Esophagus squamous epithelium (tissue), 5 donors: ENCODE measurements around the gene NAV2. TPM values are rescaled to one million over a fixed set of nuclear protein-coding genes. Genes with fewer than 3 reads are reported as not detected.

ENCODE experiments used
- DNase-seq: peaks from one replicate; lab custom pipeline; 2025; lab: John Stamatoyannopoulos, UW
- H3K27ac ChIP-seq, 4 donors: fragments of 200-600 bp; sonication (generic); one replicate each; pipeline ENCODE4 v1.5.1; 2016 to 2019; ENCODE audit warnings: mild to moderate bottlenecking in 1 of 4
- H3K27me3 ChIP-seq, 4 donors: fragments of 200-600 bp; sonication (generic); 1 replicate in 3 of 4; 2 replicates in 1 of 4; pipeline versions ENCODE4 v1.5.1 to v1.6.0; 2017 to 2021; ENCODE audit warnings: antibody characterized with exemption in 1 of 4
- H3K36me3 ChIP-seq, 3 donors: fragments of 200-600 bp; sonication (generic); one replicate each; pipeline ENCODE4 v1.5.1; 2016 to 2019
- H3K4me1 ChIP-seq, 3 donors: fragments of 200-600 bp; sonication (generic); one replicate each; pipeline ENCODE4 v1.5.1; 2017 to 2019
- H3K4me3 ChIP-seq, 4 donors: fragments of 200-600 bp; sonication (generic); 1 replicate in 3 of 4; 2 replicates in 1 of 4; pipeline ENCODE4 v1.5.1; 2016 to 2019; ENCODE audit warnings: mild to moderate bottlenecking in 2 of 4, moderate library complexity in 1 of 4
- H3K9me3 ChIP-seq, 3 donors: fragments of 200-600 bp; sonication (generic); one replicate each; pipeline ENCODE4 v1.5.1; 2016 to 2019
- CTCF ChIP-seq, 6 experiments: fragments of 450-650 bp in 4 of 6; fragments of 200-600 bp in 2 of 6; sonication (generic) in 2 of 6; IDR thresholded peaks; one replicate each; pipeline ENCODE4 v1.5.1; 2016 to 2019; ENCODE audit warnings: antibody characterized with exemption in 6 of 6, mild to moderate bottlenecking in 4 of 6, moderate library complexity in 4 of 6
- POLR2A ChIP-seq, 4 donors: fragments of 450-650 bp; IDR thresholded peaks; one replicate each; pipeline ENCODE4 v1.6.1; 2017; ENCODE audit warnings: antibody characterized with exemption in 4 of 4, mild to moderate bottlenecking in 4 of 4, moderate library complexity in 3 of 4
- WGBS, 2 donors: methylation state at CpG; one replicate each; pipeline ENCODE4 v1.1.5; 2018; 5-methylcytosine and 5-hydroxymethylcytosine counted together
- intact Hi-C: fragments of 100-400 bp; cut with DNase I; formaldehyde crosslinking; loops from one replicate; pipeline ENCODE4 v1.15.0; 2022
- total RNA-seq, 4 donors: library from RNA; depleted of rRNA; stranded (reverse); fragments of >200 nt; gene quantifications; one replicate each; pipeline ENCODE4 v1.1.0, GENCODE V29; 2016
- donor health status: DM: yes; HTN: yes; CAD: no.

Gene NAV2
- total RNA-seq, 4 donors from 2014 or later: 4.9 to 19.1 (median 14.6) TPM

DNA sequence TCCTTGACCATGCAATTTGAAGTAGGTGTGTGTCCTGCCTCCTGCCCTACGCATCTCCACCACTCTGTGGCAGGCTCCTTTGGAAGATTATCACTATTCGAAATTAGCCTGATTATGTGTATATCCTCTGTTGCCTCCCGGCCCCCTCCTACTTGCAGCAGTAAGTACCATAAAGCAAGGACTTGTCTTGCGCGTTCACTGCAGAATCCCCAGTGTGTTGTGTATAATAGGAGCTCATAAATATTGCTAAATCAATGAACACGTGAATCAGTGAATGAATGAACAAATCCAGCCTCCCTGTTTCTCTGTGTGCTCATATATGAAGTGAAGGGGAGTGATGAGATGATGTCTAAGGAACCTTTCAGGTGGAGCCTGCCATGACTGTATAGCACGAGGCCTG is 237.0 kb downstream of the NAV2 start:
- 82 to 85% methylated on average over 7 of the region's 7 CpGs for WGBS, 2 donors
- intact Hi-C loops: loop anchor here (5.0 to 10.0 kb wide), 2 partner anchors 183 to 405 kb away; no protein-coding TSS in a partner anchor
- H3K36me3 ChIP-seq: peaks cover 0 to 44% (median 0%) of the 10 kb centered on the region in 3 donors

GRCh38 chr11:19951558-19952115 is 239.0 kb downstream of the NAV2 start:
- H3K4me3 ChIP-seq: peak overlapping the region in 1 of 4 donors; percentile 27
- H3K27me3 ChIP-seq: no peaks in the 10 kb centered on the region
- 13 to 22% methylated on average over 6 of the region's 6 CpGs for WGBS, 2 donors
- H3K4me1 ChIP-seq: peaks cover 0 to 37% (median 3%) of the 10 kb centered on the region in 3 donors
- no peaks in the 10 kb centered on the region for H3K9me3 ChIP-seq
- intact Hi-C loops: loop anchor here (10.0 kb wide), 1 partner anchor 403 kb away; no protein-coding TSS in a partner anchor
- H3K36me3 ChIP-seq: peaks cover 0 to 36% (median 0%) of the 10 kb centered on the region in 3 donors
- DNase-seq: no peak
- TF ChIP-seq CTCF (IDR thresholded peaks at IDR 0.05): peak in 5 of 6 experiments; percentile 69 to 90 (median 69)
- no peak for TF ChIP-seq POLR2A (IDR thresholded peaks at IDR 0.05)
- H3K27ac ChIP-seq: peak overlapping the region in 1 of 4 donors; percentile 3

More for the DNA sequence above, 237.0 kb downstream of the NAV2 start:
- H3K9me3 ChIP-seq: no peaks in the 10 kb centered on the region
- no peak overlapping the region for H3K27ac ChIP-seq
- no peaks in the 10 kb centered on the region for H3K27me3 ChIP-seq
- no peak for DNase-seq
- no peak overlapping the region for H3K4me3 ChIP-seq
- H3K4me1 ChIP-seq: peaks cover 0 to 25% (median 3%) of the 10 kb centered on the region in 3 donors
- no peak for TF ChIP-seq POLR2A (IDR thresholded peaks at IDR 0.05)
- no peak for TF ChIP-seq CTCF (IDR thresholded peaks at IDR 0.05)

DNA sequence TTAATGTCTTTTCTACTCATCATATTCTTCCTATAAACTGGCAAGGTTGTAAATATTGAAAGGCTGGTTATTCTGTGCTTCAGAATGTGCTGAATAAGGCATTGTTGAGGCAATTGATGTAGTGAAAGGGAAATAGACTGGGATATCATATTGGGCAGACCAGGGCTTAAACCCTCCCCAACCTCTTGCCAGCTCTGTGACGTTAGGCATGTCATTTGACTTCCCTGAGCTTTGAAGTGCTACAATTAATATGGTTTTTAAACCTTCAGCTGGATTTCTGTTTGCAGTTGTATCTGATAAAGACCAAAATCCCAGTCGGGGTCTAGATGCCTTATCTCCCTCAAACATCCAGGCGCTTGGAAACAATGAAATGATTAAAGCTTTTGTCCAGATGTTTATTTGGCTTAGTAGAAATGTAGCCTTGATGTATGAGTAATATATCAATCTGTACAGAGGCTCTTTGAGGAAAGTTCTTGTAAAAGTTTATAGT is 239.5 kb downstream of the NAV2 start:
- Histone ChIP-seq H3K27me3 (no peaks in the 10 kb centered on the region), H3K4me1 (peaks cover 0 to 37% (median 3%) of the 10 kb centered on the region in 3 donors), H3K36me3 (peaks cover 0 to 33% (median 0%) of the 10 kb centered on the region in 3 donors), H3K4me3 (no peak overlapping the region), H3K9me3 (no peaks in the 10 kb centered on the region), H3K27ac (peak overlapping the region in 1 of 4 donors; percentile 3)
- no peak for DNase-seq
- TF ChIP-seq POLR2A (IDR thresholded peaks at IDR 0.05) (no peak), CTCF (IDR thresholded peaks at IDR 0.05) (no peak)
- intact Hi-C loops: loop anchor here (10.0 kb wide), 1 partner anchor 403 kb away; no protein-coding TSS in a partner anchor
- 37 to 54% methylated on average over 3 of the region's 3 CpGs for WGBS, 2 donors

DNA sequence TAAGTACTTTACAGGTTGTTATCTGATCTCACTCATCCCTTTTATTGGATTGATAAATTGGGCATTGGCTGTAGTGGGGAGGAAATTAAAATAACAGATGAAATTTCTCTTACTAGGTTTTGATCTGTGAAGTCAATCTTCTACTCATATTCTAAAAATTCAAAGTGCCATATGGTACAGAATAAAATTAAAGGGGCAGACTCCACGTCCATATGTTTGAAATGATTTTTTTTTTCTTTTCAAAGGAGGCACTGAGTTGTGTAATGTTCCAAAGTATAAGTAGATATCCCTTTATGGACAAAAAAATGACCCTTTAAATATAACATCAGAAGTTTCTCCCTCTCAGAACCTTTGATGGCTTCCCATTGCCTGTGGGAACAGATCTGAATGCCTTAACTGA is 240.3 kb downstream of the NAV2 start:
- no peak for DNase-seq
- no peak overlapping the region for H3K4me3 ChIP-seq
- intact Hi-C loops: loop anchor here (10.0 kb wide), 1 partner anchor 402 kb away; no protein-coding TSS in a partner anchor
- no peak for TF ChIP-seq CTCF (IDR thresholded peaks at IDR 0.05)
- TF ChIP-seq POLR2A (IDR thresholded peaks at IDR 0.05): no peak
- peaks cover 0 to 27% (median 0%) of the 10 kb centered on the region in 3 donors for H3K36me3 ChIP-seq
- WGBS, 2 donors: 80 to 85% methylated on average over 1 of the region's 1 CpG
- H3K9me3 ChIP-seq: no peaks in the 10 kb centered on the region
- peaks cover 0 to 37% (median 3%) of the 10 kb centered on the region in 3 donors for H3K4me1 ChIP-seq
- no peak overlapping the region for H3K27ac ChIP-seq
- H3K27me3 ChIP-seq: no peaks in the 10 kb centered on the region

GRCh38 chr11:19953336-19953735 is 240.7 kb downstream of the NAV2 start:
- Histone ChIP-seq H3K9me3 (no peaks in the 10 kb centered on the region), H3K27me3 (no peaks in the 10 kb centered on the region), H3K4me1 (peaks cover 0 to 37% (median 3%) of the 10 kb centered on the region in 3 donors), H3K4me3 (no peak overlapping the region), H3K36me3 (peaks cover 0 to 26% (median 0%) of the 10 kb centered on the region in 3 donors), H3K27ac (no peak overlapping the region)
- intact Hi-C loops: loop anchor here (10.0 kb wide), 1 partner anchor 401 kb away; no protein-coding TSS in a partner anchor
- TF ChIP-seq CTCF (IDR thresholded peaks at IDR 0.05) (no peak), POLR2A (IDR thresholded peaks at IDR 0.05) (no peak)
- DNase-seq: no peak
- 54 to 59% methylated on average over 4 of the region's 4 CpGs for WGBS, 2 donors
